K562 (cell line): ENCODE data around the gene SYNPO2. TPM values are rescaled to one million over a fixed set of nuclear protein-coding genes. Genes with fewer than 3 reads are reported as not detected.

ENCODE experiments used
- ATAC-seq: fragments of 200-7000 bp; cut with Tn5 transposase; 3 replicates; pipeline ENCODE4 v1.9.1; 2020; ENCODE audit warnings: moderate library complexity
- BruUV-seq: library from RNA; stranded (reverse); fragments of 400-500 nt; replicated peaks from 2 replicates; lab custom pipeline; 2021; lab: Mats Ljungman, UMichigan
- CTCF ChIA-PET: fragments of 300-600 bp; formaldehyde crosslinking; extraction: SDS; loops from one replicate; lab custom pipeline; 2021; ENCODE audit warnings: low intra/inter-chr PET ratio; lab: Yijun Ruan, JAX
- POLR2A ChIA-PET: fragments of 300-600, 350-650 bp; sonication (Branson Sonifier 250); formaldehyde crosslinking; extraction: SDS; loops from one replicate; lab custom pipeline; 2021; ENCODE audit warnings: antibody characterized with exemption, inconsistent platforms; lab: Yijun Ruan, JAX
- DNase-seq, 4 experiments: peaks; one replicate each; pipeline versions ENCODE4 v3.0.0 to v3.0.0-alpha.2; 2011 to 2018; ENCODE audit warnings: low spot score in 3 of 4, mixed read lengths in 3 of 4; ENCODE audit errors: extremely low read depth in 1 of 4
- FAIRE-seq: peaks from 2 replicates; lab custom pipeline; 2011; peaks lifted over from hg19 to GRCh38; lab: Jason Lieb, UNC
- H2AFZ ChIP-seq: 2 replicates; pipeline ENCODE4 v1.6.0; 2011; ENCODE audit warnings: low read depth, low read length, control low read depth, inconsistent platforms
- H3K27ac ChIP-seq: fragments of 200-600 bp; 3 replicates; pipeline ENCODE4 v1.8.0; 2011; ENCODE audit warnings: low read depth, mild to moderate bottlenecking, control low read depth, inconsistent platforms, low read length, moderate library complexity, mixed read lengths; ENCODE audit errors: extremely low read depth
- H3K27me3 ChIP-seq, 2 experiments: fragments of 300-600 bp in 1 of 2; 2 replicates in 1 of 2; 3 replicates in 1 of 2; pipeline versions ENCODE4 v1.6.0 to v1.8.0; 2011; ENCODE audit warnings: inconsistent platforms in 2 of 2, low read length in 2 of 2, mild to moderate bottlenecking in 1 of 2, mixed read lengths in 1 of 2, moderate library complexity in 1 of 2; ENCODE audit not compliant: control insufficient read depth in 2 of 2, insufficient read depth in 2 of 2
- H3K36me3 ChIP-seq: fragments of 300-600 bp; 3 replicates; pipeline ENCODE4 v1.8.0; 2011; ENCODE audit warnings: mild to moderate bottlenecking, low read length, inconsistent platforms; ENCODE audit not compliant: control insufficient read depth, insufficient read depth
- H3K4me1 ChIP-seq, 2 experiments: fragments of 200-600 bp in 1 of 2; replicated peaks in 1 of 2; 2 replicates in 1 of 2; 3 replicates in 1 of 2; pipeline versions ENCODE4 v1.5.1 to v1.8.0; 2011; ENCODE audit warnings: inconsistent platforms in 2 of 2, low read length in 2 of 2, mild to moderate bottlenecking in 1 of 2, mixed read lengths in 1 of 2, moderate library complexity in 1 of 2; ENCODE audit not compliant: control insufficient read depth in 2 of 2, insufficient read depth in 2 of 2
- H3K4me2 ChIP-seq: 2 replicates; pipeline ENCODE4 v1.6.1; 2011; ENCODE audit warnings: low read length, control low read depth, inconsistent platforms, mixed read lengths; ENCODE audit not compliant: insufficient read depth
- H3K4me3 ChIP-seq: fragments of 200-600 bp; sonication (generic), shearing (Covaris generic); 2 replicates; pipeline ENCODE4 v1.5.1; 2016; ENCODE audit warnings: control low read depth, inconsistent platforms
- H3K79me2 ChIP-seq: fragments of 200-600 bp; 3 replicates; pipeline ENCODE4 v1.8.0; 2011; ENCODE audit warnings: low read length, inconsistent platforms; ENCODE audit not compliant: control insufficient read depth, insufficient read depth
- H3K9ac ChIP-seq, 2 experiments: 2 replicates each; pipeline versions ENCODE4 v1.6.0 to v1.6.1; 2011; ENCODE audit warnings: low read depth in 2 of 2, low read length in 2 of 2, control low read depth in 1 of 2, inconsistent platforms in 1 of 2, mild to moderate bottlenecking in 1 of 2, mixed read lengths in 1 of 2; ENCODE audit not compliant: insufficient read depth in 1 of 2
- H3K9me1 ChIP-seq: one replicate; pipeline ENCODE4 v1.6.0; 2011; ENCODE audit warnings: inconsistent platforms, mild to moderate bottlenecking, low read length, moderate library complexity; ENCODE audit not compliant: control insufficient read depth, insufficient read depth
- H3K9me3 ChIP-seq: replicated peaks from 2 replicates; pipeline ENCODE4 v1.5.1; 2011; ENCODE audit warnings: low read depth, low read length, inconsistent platforms; ENCODE audit not compliant: control insufficient read depth, insufficient read depth
- H4K20me1 ChIP-seq: replicated peaks from 2 replicates; pipeline ENCODE4 v1.6.1; 2011; ENCODE audit warnings: low read length, inconsistent platforms, mixed read lengths; ENCODE audit not compliant: control insufficient read depth, insufficient read depth
- BACH1 ChIP-seq: fragments of 200-800 bp; sonication (Bioruptor generic); IDR thresholded peaks from 2 replicates; pipeline ENCODE4 v1.6.1; 2016; ENCODE audit warnings: missing genetic modification characterization, missing compliant biosample characterization
- BCL6 ChIP-seq: fragments of 250-450 bp; sonication (Bioruptor Pico); IDR thresholded peaks from 2 replicates; pipeline ENCODE4 v1.4.0; 2020
- BRD4 ChIP-seq: fragments of 200-600 bp; sonication (generic); IDR thresholded peaks from 2 replicates; pipeline ENCODE4 v1.6.1; 2017; ENCODE audit warnings: inconsistent platforms
- CREM ChIP-seq: IDR thresholded peaks from 2 replicates; pipeline ENCODE4 v1.6.1; 2014; ENCODE audit warnings: antibody characterized with exemption, low read depth
- GABPA ChIP-seq: fragments of 200-800 bp; sonication (Bioruptor generic); conservative IDR thresholded peaks from 2 replicates; pipeline ENCODE4 v1.6.1; 2016; ENCODE audit warnings: low read depth, missing genetic modification characterization, missing compliant biosample characterization
- HBP1 ChIP-seq: fragments of 450-650 bp; formaldehyde crosslinking; IDR thresholded peaks from 2 replicates; pipeline ENCODE4 v1.4.0; 2022; ENCODE audit warnings: missing genetic modification characterization
- HEY1 ChIP-seq: fragments of 250-450 bp; sonication (Bioruptor Pico); IDR thresholded peaks from 2 replicates; pipeline ENCODE4 v1.5.0; 2020; ENCODE audit warnings: mild to moderate bottlenecking, moderate library complexity, borderline replicate concordance
- HLTF ChIP-seq: fragments of 450-650 bp; IDR thresholded peaks from 2 replicates; pipeline ENCODE4 v1.6.1; 2016
- NCOA1 ChIP-seq: fragments of 450-650 bp; IDR thresholded peaks from 2 replicates; pipeline ENCODE4 v1.6.1; 2016; ENCODE audit warnings: low read depth
- NCOR1 ChIP-seq: fragments of 450-650 bp; IDR thresholded peaks from 2 replicates; pipeline ENCODE4 v1.6.1; 2016; ENCODE audit warnings: mild to moderate bottlenecking, moderate library complexity
- NFIX ChIP-seq: fragments of 250-450 bp; sonication (Bioruptor Pico); IDR thresholded peaks from 2 replicates; pipeline ENCODE4 v1.4.0; 2020; ENCODE audit warnings: low read depth, mild to moderate bottlenecking, moderate library complexity
- PHF21A ChIP-seq: fragments of 450-650 bp; IDR thresholded peaks from 2 replicates; pipeline ENCODE4 v1.6.1; 2017; ENCODE audit warnings: low read depth, borderline replicate concordance
- TBL1XR1 ChIP-seq, 2 experiments: IDR thresholded peaks; 2 replicates each; pipeline ENCODE4 v1.6.1; 2012; ENCODE audit warnings: improper control_type of control experiment in 2 of 2, low read length in 2 of 2, mild to moderate bottlenecking in 1 of 2
- THRAP3 ChIP-seq: fragments of 450-650 bp; IDR thresholded peaks from 2 replicates; pipeline ENCODE4 v1.6.1; 2016; ENCODE audit warnings: mild to moderate bottlenecking, inconsistent platforms, borderline replicate concordance
- WHSC1 ChIP-seq: IDR thresholded peaks from one replicate; pipeline ENCODE4 v1.6.1; 2012; ENCODE audit warnings: low read length, control low read depth, inconsistent platforms
- ZNF140 ChIP-seq: fragments of 250-450 bp; sonication (Bioruptor Pico); IDR thresholded peaks from 2 replicates; pipeline ENCODE4 v1.8.0; 2021; ENCODE audit warnings: moderate library complexity, mild to moderate bottlenecking, inconsistent platforms
- ZNF239 ChIP-seq: fragments of 250-450 bp; sonication (Bioruptor Pico); IDR thresholded peaks from 2 replicates; pipeline ENCODE4 v1.4.0; 2020; ENCODE audit warnings: mild to moderate bottlenecking
- ZNF263 ChIP-seq: sonication (generic); formaldehyde crosslinking; IDR thresholded peaks from 2 replicates; pipeline ENCODE4 v1.8.0; 2022; ENCODE audit warnings: mild to moderate bottlenecking, missing genetic modification reagents, borderline replicate concordance
- ZNF561 ChIP-seq: fragments of 450-650 bp; formaldehyde crosslinking; conservative IDR thresholded peaks from 2 replicates; pipeline ENCODE4 v1.4.0; 2020; ENCODE audit warnings: mild to moderate bottlenecking, moderate library complexity
- ZZZ3 ChIP-seq: fragments of 450-650 bp; IDR thresholded peaks from 2 replicates; pipeline ENCODE4 v1.6.1; 2016; ENCODE audit warnings: antibody characterized with exemption, mild to moderate bottlenecking, moderate library complexity
- WGBS: fragments of 100-300 bp; shearing (Covaris generic); methylation state at CpG from one replicate; pipeline ENCODE4 v1.1.6; 2016; ENCODE audit warnings: low coverage, mixed read lengths; ENCODE audit not compliant: insufficient coverage; ENCODE audit errors: missing lambda C conversion rate; 5-methylcytosine and 5-hydroxymethylcytosine counted together
- in situ Hi-C: fragments of 300-500 bp; cut with MboI; formaldehyde crosslinking; loops from 4 replicates; pipeline ENCODE4 v1.15.0; 2018; ENCODE audit warnings: inconsistent platforms, mixed read lengths
- intact Hi-C: fragments of 100-400 bp; cut with micrococcal nuclease; formaldehyde crosslinking; loops from 2 replicates; pipeline ENCODE4 v1.14.2; 2022
- polyA plus RNA-seq, 8 experiments: library from polyadenylated mRNA; depleted of rRNA in 4 of 8; stranded (reverse) in 5 of 8; unstranded in 3 of 8; fragments of >200 nt; fragmentation: Nextera tagmentation in 2 of 8; fragmentation: Illumina TruSeq in 1 of 8; extraction: Ambion mirVana in 2 of 8; extraction: Trizol in 1 of 8; gene quantifications; 2 replicates each; pipeline versions ENCODE4 v1.2.1 to v1.2.3, GENCODE V29; 2011 to 2014; ENCODE audit warnings: inconsistent platforms in 1 of 8, missing spikeins in 1 of 8
- total RNA-seq, 7 experiments: library from RNA; depleted of rRNA in 6 of 7; stranded (reverse); fragments of >200 nt in 6 of 7; fragmentation: Illumina TruSeq in 2 of 7; extraction: Trizol in 2 of 7; gene quantifications; 2 replicates each; pipeline versions ENCODE4 v1.2.1 to v1.2.3, GENCODE V29; 2011 to 2021; ENCODE audit warnings: low replicate concordance in 1 of 7
- TF ChIP-seq, protein P1 (sequence below): sonication (generic); formaldehyde crosslinking; IDR thresholded peaks from 2 replicates; pipeline ENCODE4 v1.8.0; 2022; ENCODE audit warnings: missing genetic modification reagents, mild to moderate bottlenecking, borderline replicate concordance

SYNPO2 gene
- total and polyA plus RNA-seq, 9 of the 15 experiments (the other 6 are each of a cell fraction or from before 2014, with no cell fraction given), result 0.03 to 0.18 TPM; not detected in 7

- TF ChIP-seq NCOA1 (no peak), BCL6 (CRISPR knock-in tag) (no peak), HBP1 (CRISPR knock-in tag) (no peak), BACH1 (no peak)
Observed at GRCh38 chr4:118846979-118847378, 41.7 kb upstream of the SYNPO2 start (continued).

DNA sequence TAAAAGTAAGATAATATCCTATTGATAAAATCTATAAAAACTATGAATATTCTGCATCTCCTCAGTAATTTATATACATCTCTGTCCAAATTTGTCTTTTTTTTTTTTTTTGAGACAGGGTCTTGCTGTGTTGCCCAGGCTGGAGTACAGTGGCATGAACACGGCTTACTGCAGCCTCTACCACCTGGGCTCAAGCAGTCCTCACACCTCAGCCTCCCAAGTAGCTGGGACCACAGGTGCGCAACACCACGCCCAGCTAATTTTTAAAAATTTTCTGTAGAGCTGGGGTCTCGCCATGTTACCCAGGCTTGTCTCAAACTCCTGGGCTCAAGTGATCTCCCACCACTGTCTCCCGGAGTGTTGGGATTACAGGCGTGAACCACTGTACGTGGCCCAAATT is 40.4 kb upstream of the SYNPO2 start:
- FAIRE-seq (no peak), DNase-seq (no peak), ATAC-seq (no peak)
- H3K9me3 ChIP-seq, result no peaks in the 10 kb centered on the region
- H3K4me1 ChIP-seq, result no peaks in the 10 kb centered on the region; a peak in 1 of 5 replicates
- no peak overlapping the region for H3K4me3 ChIP-seq
- H4K20me1 ChIP-seq, result no peaks in the 10 kb centered on the region
- TF ChIP-seq PHF21A (no peak), TBL1XR1 (IDR thresholded peaks at IDR 0.05; ENCODE audit: low read length in 2 of 2) (no peak), HEY1 (CRISPR knock-in tag) (no peak), GABPA (tag) (no peak), ZNF561 (no peak), ZNF239 (CRISPR knock-in tag) (no peak), WHSC1 (no peak), NFIX (CRISPR knock-in tag) (no peak), CREM (no peak), BRD4 (no peak), HLTF (no peak), ZNF140 (CRISPR knock-in tag) (no peak), NCOR1 (no peak), ZZZ3 (no peak), THRAP3 (no peak), ZNF263 (CRISPR knock-in tag) (no peak)
- TF ChIP-seq, protein P1, sequence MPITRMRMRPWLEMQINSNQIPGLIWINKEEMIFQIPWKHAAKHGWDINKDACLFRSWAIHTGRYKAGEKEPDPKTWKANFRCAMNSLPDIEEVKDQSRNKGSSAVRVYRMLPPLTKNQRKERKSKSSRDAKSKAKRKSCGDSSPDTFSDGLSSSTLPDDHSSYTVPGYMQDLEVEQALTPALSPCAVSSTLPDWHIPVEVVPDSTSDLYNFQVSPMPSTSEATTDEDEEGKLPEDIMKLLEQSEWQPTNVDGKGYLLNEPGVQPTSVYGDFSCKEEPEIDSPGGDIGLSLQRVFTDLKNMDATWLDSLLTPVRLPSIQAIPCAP (CRISPR knock-in tag), result no peak
- WGBS, result 11% methylated on average over 6 of the region's 7 CpGs
- H3K27ac ChIP-seq, result no peak overlapping the region
- H3K9me1 ChIP-seq, result no peaks in the 10 kb centered on the region
- H3K36me3 ChIP-seq, result no peaks in the 10 kb centered on the region
- intact Hi-C loops, result no loop called here
- no peak overlapping the region for H3K4me2 ChIP-seq
- no peaks in the 10 kb centered on the region for H3K79me2 ChIP-seq
- in situ Hi-C loops, result no loop called here
- ChIA-PET CTCF (no interaction called here), POLR2A (interaction anchor here (1.2 kb wide), 1 partner anchor 17 kb away, joined by 3 read pairs; no protein-coding TSS in a partner anchor)
- BruUV-seq, result no TSS peak
- no peak overlapping the region for H3K9ac ChIP-seq
- no peak overlapping the region for H2AFZ ChIP-seq
- no peaks in the 10 kb centered on the region; a peak in 2 of 5 replicates for H3K27me3 ChIP-seq
